GM12873 (cell line): ENCODE data around the gene DAGLB.

ENCODE experiments used
- TF ChIP-seq, protein P1 (sequence below): IDR thresholded peaks from 2 replicates; pipeline ENCODE4 v1.5.1; 2012; ENCODE audit warnings: low read depth, mild to moderate bottlenecking, moderate library complexity, low read length, control low read depth; ENCODE audit not compliant: insufficient read depth; ENCODE audit errors: missing control alignments

DAGLB gene, protein sequence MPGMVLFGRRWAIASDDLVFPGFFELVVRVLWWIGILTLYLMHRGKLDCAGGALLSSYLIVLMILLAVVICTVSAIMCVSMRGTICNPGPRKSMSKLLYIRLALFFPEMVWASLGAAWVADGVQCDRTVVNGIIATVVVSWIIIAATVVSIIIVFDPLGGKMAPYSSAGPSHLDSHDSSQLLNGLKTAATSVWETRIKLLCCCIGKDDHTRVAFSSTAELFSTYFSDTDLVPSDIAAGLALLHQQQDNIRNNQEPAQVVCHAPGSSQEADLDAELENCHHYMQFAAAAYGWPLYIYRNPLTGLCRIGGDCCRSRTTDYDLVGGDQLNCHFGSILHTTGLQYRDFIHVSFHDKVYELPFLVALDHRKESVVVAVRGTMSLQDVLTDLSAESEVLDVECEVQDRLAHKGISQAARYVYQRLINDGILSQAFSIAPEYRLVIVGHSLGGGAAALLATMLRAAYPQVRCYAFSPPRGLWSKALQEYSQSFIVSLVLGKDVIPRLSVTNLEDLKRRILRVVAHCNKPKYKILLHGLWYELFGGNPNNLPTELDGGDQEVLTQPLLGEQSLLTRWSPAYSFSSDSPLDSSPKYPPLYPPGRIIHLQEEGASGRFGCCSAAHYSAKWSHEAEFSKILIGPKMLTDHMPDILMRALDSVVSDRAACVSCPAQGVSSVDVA

DNA sequence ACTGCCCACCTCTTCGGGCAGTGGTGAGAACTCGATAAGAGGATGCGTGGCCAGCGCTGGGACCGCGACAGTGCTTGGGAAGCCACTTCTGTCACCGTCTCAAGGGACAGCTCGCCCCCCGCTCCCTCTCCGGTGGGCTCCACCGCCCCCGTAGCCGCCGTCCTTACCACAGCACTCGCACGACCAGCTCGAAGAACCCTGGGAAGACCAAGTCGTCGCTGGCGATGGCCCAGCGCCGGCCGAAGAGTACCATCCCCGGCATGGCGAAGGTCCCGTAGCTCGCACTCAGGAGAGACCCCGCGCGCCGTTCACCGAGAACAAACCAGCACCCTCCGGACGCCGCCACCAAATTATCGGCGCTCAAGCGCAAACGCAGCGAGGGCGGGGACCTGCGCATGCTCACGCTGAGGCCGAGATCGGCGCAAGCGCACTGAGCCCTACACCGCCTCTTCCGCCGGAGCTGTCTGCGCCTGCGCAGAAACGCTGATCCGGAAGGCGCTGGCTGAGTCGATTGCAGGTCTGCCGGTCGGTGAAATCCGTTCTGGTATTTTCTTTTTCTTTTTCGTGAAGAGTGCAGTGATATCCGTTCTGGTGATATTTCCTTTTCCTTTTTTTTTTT lies at the start of gene DAGLB:
Gene DAGLB, minus strand, starts transcription at position 374 of the 619 bp plus-strand sequence. Its CDS starts 112 bp downstream, at position 262.
- TF ChIP-seq, protein P1, sequence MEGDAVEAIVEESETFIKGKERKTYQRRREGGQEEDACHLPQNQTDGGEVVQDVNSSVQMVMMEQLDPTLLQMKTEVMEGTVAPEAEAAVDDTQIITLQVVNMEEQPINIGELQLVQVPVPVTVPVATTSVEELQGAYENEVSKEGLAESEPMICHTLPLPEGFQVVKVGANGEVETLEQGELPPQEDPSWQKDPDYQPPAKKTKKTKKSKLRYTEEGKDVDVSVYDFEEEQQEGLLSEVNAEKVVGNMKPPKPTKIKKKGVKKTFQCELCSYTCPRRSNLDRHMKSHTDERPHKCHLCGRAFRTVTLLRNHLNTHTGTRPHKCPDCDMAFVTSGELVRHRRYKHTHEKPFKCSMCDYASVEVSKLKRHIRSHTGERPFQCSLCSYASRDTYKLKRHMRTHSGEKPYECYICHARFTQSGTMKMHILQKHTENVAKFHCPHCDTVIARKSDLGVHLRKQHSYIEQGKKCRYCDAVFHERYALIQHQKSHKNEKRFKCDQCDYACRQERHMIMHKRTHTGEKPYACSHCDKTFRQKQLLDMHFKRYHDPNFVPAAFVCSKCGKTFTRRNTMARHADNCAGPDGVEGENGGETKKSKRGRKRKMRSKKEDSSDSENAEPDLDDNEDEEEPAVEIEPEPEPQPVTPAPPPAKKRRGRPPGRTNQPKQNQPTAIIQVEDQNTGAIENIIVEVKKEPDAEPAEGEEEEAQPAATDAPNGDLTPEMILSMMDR = no peak

DNA sequence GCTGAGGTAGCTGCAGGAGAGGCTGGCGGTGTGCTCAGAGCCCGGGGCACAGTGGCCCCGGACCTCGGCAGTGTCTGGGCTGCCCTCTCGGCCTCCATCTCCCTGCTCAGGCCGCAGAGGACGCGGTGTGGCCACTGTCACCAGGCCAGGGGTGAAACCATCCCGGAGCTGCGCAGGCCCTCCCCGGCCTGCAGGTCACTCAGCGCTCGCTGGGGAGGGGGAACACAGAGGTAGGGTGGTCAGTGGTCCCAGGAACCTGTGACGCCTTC lies 49.8 kb upstream of the DAGLB start:
- TF ChIP-seq, protein P1 = no peak

DNA sequence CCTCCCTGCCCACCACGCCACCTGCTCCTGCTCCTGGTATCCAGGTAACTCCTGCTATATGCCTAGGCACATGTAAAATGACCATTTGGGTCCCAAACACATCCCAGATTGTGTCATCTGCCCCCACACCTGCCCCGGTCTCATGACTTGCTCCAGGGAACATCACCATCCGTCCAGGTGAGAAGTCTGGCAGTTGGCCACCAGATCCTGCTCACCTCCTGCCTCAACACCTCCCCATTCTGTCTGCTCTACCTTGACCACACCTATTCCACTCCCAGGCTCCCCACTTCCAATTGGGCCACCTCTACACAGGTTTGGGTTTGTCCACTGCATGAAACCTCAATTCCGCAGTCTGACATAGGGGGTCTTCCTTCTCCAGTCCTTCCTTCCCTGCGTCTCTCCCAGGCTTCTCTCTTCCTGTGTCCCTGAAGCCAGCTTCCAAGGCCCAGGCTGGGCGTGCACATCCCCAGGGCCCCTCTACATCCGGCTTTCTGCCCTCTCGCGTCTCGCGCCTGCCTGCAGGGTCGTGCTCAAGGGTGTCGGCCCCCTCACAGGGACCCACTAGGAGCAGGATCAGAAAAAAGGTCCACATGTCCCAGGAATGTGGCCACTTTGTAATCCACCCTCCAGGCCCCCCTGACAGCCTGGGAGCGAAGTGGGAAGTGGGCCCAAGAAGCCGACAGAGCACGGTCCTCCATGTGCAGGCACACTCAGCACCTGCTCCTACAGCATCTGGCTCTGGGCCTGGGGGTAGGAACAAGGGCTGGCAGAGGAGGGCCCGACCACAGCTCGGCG lies 49.3 kb upstream of the DAGLB start:
- TF ChIP-seq, protein P1 = no peak

DNA sequence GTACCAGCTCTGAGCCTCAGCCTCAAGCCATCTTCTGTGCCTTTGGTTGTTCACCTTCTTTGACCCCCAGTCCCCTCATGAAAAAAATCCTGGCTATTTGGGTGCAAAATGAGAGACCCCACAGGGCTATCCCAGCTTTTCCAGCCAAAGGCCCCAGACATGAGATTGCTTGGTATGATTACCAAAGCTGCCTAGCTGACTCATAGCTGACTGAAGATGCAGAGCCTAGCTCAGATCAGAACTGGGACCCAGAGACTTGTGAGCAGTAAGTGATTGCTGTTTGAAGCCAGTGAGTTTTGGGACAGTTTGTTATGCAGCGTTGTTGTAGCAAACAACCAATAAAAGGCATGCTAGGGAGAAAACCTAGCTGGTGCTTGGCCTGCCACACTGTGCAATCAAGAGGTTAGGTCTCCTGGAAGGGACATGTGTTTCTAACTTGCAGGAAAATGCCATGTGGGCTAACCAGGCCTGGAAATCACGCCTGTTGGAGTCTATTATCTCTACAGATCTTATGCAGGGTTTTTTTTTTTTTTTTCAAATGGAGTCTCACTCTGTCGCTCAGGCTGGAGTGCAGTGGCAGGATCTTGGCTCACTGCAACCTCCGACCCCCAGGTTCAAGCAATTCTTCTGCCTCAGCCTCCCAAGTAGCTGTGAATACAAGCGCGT lies 48.0 kb upstream of the DAGLB start:
- TF ChIP-seq, protein P1 = no peak

DNA sequence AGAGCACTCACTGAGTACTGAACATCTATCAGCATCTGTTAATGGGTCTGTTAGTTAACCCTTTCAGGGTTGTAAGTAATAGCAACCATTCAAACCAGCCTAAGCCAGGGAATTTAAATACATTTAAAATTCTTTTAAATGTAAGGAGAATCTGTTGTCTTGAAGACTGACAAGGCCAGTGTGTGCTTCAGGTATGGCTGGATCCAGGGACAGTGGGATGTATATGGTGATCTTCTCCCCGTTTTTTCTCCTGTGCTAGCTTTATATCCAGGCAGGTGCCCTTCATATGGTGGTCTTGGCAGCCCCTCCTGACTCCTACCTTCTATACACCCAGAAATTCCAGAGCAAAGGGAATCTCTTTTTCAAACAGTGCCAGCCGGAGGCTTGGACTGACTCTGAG lies 46.6 kb upstream of the DAGLB start:
- TF ChIP-seq, protein P1 = no peak

DNA sequence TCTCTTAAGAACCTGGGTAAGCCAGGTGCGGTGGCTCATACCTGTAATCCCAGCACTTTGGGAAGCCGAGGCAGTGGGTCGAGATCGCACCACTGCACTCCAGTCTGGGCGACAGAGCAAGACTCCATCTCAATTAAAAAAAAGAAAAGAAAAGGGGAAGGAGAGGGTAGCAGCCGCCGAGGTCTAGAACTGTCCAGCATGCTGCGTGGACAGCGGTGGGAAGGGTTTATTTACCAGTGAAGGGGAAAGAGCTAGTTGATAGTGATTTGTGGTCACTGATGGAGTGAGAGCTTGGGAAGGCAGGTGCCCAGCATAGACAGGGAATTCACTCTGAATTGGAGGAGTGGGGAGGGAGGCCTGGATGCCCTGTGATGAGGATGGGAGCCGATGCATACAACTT lies 43.4 kb upstream of the DAGLB start:
- TF ChIP-seq, protein P1 = no peak
